Measurements from ENCODE around the gene BRICD5.

GRCh38 chr16:2167068-2167638, 43.5 kb downstream of the BRICD5 start:
- TF ChIP-seq CTCF (conservative IDR thresholded peaks at IDR 0.05; ENCODE audit: low read depth, low read length), result no peak
- TF ChIP-seq EZH2phosphoT487 (IDR thresholded peaks at IDR 0.05; ENCODE audit: borderline replicate concordance, low read length), result no peak
- no peak for TF ChIP-seq EZH2 (IDR thresholded peaks at IDR 0.05; ENCODE audit: low read length, unreplicated experiment)
